Measurements from ENCODE around the gene RASL11A. TPM values are rescaled to one million over a fixed set of nuclear protein-coding genes. Genes with fewer than 3 reads are reported as not detected.

RASL11A gene
- total and polyA plus RNA-seq, 2 of the 13 experiments (the other 11 are each of a cell fraction or from before 2014, with no cell fraction given) = 3.0 to 4.1 TPM

- no peak for TF ChIP-seq SRF (IDR thresholded peaks at IDR 0.05; ENCODE audit: low read depth, low read length)
- 0 out of 2 replicates have a peak, but pooled peaks have one; percentile 5 for TF ChIP-seq PITX1 (CRISPR knock-in tag; IDR thresholded peaks at IDR 0.05)
- TF ChIP-seq ZHX2 (IDR thresholded peaks at IDR 0.05; ENCODE audit: low read depth) = no peak
- no peak for TF ChIP-seq ZHX2 (CRISPR knock-in tag; IDR thresholded peaks at IDR 0.05; ENCODE audit: borderline replicate concordance)
- TF ChIP-seq ZNF597 (CRISPR knock-in tag; IDR thresholded peaks at IDR 0.05) = no peak
- peak; percentile 59 for TF ChIP-seq ZBTB2 (CRISPR knock-in tag; IDR thresholded peaks at IDR 0.05; ENCODE audit: low read depth)
- no peak for TF ChIP-seq NFYB (CRISPR knock-in tag; IDR thresholded peaks at IDR 0.05)
- no peak for TF ChIP-seq SRSF9 (IDR thresholded peaks at IDR 0.05; ENCODE audit: borderline replicate concordance, insufficient read depth, low read depth, low read length, poor library complexity, severe bottlenecking)
- TF ChIP-seq ZNF615 (CRISPR knock-in tag; IDR thresholded peaks at IDR 0.05; ENCODE audit: borderline replicate concordance) = no peak
- no peak for TF ChIP-seq CREM (IDR thresholded peaks at IDR 0.05)
- TF ChIP-seq CREM (CRISPR knock-in tag; IDR thresholded peaks at IDR 0.05) = no peak
- TF ChIP-seq SNAI1 (CRISPR knock-in tag; IDR thresholded peaks at IDR 0.05; ENCODE audit: borderline replicate concordance) = no peak
- TF ChIP-seq ZNF331 (CRISPR knock-in tag; IDR thresholded peaks at IDR 0.05) = peak; percentile 29; the same call in 1 of the 2 replicates
- peak; percentile 68 for TF ChIP-seq KAT8 (CRISPR knock-in tag; IDR thresholded peaks at IDR 0.05)
- no peak for TF ChIP-seq ZNF432 (CRISPR knock-in tag; IDR thresholded peaks at IDR 0.05; ENCODE audit: borderline replicate concordance)
- TF ChIP-seq CAMTA2 (CRISPR knock-in tag; IDR thresholded peaks at IDR 0.05; ENCODE audit: borderline replicate concordance) = no peak
- peak; percentile 68; the same call in 1 of the 2 replicates for TF ChIP-seq SRY (CRISPR knock-in tag; IDR thresholded peaks at IDR 0.05)
- TF ChIP-seq ZNF619 (CRISPR knock-in tag; IDR thresholded peaks at IDR 0.05) = no peak
- no peak for TF ChIP-seq HINFP (CRISPR knock-in tag; IDR thresholded peaks at IDR 0.05; ENCODE audit: low read depth)
Observed at GRCh38 chr13:27270594-27271520, at the start of gene RASL11A (continued).
